GM15510 (cell line): ENCODE data around the gene ADGRG6.

ENCODE experiments used
- POLR2A ChIP-seq: IDR thresholded peaks from 3 replicates; pipeline ENCODE4 v1.6.1; 2011; ENCODE audit warnings: borderline replicate concordance; ENCODE audit not compliant: insufficient read length; ENCODE audit errors: extremely low read depth

ADGRG6 gene

DNA sequence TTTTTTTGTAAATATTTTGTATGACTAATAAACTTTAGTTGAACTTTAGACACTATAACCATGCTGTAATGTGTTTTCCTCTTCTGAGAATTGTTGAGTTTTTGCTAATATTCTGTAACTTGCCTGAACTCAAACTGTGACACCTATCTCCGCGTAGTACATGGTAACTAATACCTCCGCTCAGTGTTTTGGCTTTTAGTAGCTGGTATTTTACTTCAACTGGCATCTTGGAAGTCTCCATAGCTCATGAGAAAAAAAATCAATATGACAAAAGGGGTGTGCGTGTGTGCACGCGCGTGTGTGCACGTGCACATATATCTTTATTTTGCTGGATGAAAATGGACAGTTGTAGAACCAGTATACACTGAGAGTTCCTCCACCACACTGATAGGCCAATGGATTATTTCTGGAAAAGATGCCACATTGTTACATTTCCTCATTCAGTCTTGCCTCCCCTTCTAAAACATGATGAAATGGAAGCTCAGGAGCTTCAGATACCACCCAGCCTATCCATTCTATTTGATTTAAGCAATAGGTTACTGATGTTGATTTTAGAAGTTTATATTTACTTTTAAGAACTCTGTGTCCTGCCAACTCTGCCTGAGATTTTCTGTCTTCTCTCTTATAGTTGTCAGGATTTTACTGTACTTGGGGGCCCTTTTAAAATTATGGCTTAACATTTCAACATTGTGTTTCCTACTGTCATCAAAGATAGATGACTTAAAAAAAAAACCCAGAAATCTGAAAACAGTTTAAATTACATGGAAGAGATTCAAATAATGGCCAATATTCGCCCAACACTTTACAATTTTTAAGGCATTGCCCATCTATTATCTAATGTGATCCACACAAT, 16.3 kb upstream of the ADGRG6 start:
- TF ChIP-seq POLR2A: no peak

DNA sequence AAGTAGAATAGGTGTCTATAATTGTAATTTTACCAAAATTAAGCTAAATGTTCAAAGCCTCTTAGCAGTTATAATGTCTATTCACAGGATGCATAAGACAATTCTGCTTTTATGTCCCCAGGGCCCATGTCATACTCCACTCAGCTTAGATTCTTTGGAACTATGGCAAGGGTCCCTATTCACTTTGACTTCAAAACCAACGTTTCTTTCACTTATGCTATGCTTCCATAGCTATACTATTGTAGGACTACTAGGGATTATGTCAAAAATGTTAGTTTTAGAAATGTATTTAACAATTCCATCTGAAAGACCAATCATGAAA, 15.8 kb upstream of the ADGRG6 start:
- TF ChIP-seq POLR2A: no peak

DNA sequence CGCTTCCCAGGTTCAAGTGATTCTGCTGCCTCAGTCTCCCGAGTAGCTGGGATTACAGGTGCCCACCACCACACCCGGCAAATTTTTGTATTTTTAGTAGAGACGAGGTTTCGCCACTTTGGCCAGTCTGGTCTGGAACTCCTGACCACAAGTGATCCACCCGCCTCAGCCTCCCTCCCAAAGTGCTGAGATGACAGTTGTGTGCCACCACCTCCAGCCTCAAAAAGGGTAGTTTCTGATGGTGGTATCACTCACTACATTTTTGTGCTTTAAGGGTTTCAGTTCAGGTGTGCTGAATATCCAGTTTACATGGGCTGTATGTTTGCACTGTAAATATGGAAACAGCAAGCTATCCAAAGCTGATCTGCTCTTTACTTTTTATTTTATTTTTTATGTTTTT, 12.1 kb upstream of the ADGRG6 start:
- TF ChIP-seq POLR2A: no peak

DNA sequence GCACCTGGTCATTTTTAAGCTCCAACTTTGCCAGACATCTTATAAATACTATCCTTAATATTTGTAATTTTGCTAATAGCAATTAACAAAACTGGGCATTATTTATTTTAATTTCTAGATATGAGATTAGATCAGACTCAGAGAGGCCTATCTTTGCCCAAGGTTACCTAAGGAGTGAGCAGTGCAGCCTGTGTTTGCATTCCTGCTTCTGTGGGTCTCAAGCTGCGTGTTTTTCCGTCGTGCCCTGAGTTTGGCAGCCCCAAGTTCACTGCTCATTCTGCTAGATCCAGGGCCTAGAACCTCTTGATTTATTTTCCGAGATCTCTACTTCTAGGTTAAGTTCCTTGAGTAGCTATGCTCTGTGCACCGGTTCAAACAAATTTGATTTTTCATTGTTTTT, 11.0 kb upstream of the ADGRG6 start:
- no peak for TF ChIP-seq POLR2A

DNA sequence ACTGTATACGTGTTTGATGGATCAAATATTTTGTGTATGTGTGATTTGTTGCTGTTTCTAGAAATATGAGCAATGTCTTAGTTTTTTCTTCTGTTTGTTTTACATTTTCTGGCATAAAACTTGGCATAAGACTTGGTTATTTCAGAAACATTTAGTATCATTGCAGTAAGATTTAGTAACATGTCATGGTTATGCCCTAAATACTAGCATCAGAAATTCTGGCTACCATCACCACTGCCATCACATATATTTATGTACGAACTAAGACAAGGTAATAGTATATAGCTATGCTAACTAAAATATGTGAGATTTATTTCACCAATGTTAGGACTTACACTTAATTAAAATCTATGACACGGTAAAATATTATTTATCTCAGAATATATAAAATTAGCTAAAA, 10.3 kb upstream of the ADGRG6 start:
- no peak for TF ChIP-seq POLR2A

DNA sequence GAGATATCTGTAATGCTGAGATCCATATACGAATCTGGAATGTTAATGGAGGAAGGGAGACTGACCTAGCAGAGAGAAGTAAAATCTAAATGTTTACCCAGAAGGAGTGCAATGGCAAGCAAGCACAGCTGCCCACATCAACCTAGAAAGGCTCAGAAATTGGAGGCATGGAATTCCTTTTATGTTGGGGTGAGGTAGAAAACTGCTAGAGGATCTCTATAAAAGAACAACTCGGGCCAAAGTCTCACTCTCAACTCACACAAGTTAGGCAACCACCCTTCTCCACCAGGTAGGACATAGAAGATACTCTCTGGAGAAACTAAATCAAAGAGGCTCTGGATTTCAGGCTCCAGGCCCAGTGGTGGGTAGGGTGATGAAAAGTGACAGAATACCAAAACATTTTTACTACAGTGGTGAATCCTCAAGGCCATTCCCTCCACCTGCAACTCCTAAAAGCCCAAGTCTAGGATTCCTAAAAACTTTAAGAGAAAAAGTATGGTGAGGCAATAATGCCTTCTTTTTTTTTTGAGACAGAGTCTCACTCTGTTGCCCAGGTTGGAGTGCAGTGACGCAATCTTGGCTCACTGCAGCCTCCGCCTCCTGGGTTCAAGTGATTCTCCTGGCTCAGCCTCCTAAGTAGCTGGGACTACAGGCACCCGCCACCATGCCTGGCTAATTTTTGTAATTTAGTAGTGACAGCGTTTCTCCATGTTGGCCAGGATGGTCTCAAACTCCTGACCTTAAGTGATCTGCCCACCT, 9.5 kb upstream of the ADGRG6 start:
- no peak for TF ChIP-seq POLR2A

DNA sequence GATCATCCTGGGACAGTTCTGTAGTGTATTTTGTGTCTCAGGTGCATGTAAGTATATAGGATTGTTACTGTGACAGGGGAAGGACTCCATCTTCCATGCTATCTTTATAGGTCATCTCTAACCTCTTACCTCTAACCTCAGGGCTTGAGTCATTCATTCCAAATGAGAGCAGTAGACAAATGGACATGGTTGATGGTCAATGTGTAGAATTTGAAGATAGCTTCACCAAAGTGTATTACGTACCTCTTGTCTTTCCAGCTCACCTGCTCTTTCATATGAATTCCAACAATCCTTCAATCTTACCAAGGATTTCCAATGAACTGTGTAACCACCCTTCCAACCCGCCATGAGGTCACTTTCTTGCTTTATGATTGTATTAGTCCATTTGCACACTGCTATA, 8.7 kb upstream of the ADGRG6 start:
- TF ChIP-seq POLR2A: no peak

DNA sequence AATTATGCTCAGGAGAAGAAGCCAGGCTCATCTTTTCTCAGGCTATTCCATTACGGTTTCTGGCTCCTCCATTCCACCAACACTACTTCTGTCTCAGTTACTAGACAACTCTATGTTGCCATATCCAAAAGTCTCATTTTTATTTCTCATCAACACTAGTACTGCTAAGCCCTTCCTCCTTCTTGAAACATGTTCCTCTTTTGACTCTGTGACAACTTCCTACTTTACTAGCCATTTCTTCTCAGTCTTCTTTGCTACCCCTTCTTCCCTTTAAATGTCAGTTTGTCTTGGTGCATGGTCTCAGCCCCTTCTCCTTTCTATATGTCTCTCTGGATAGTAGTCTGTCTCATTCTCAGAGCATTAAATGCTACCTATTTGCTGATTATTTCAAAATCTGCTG, 7.1 kb upstream of the ADGRG6 start:
- no peak for TF ChIP-seq POLR2A

DNA sequence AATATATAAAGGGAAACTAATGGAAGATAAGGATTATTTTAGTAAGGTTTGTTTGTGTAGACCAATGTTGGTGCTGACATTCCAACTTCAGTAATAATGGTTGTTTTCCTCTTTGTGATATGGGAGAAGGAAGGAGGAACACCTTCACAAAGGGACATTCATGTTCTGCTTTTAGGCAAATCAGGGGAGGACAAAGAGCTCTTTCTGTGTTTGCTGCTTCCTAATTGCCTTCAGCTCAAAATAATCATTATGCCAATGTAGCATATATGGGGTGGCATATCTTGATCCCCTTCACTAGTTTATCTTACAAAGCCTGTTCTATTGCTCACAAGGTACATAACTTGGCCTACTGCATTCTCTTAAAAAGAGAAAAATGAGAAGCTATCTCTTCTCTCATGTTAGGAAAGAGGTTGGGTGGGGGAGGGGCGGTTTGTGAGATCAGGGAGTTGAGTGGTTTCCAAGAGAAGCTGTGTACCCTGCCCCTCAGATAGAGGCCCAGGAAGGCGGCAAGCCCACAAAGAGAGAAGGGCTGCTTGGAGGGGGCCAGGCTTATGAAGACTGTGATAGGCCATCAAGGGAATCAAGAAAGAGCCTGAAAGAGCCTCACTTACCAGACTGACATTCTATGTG, 4.7 kb upstream of the ADGRG6 start:
- no peak for TF ChIP-seq POLR2A

DNA sequence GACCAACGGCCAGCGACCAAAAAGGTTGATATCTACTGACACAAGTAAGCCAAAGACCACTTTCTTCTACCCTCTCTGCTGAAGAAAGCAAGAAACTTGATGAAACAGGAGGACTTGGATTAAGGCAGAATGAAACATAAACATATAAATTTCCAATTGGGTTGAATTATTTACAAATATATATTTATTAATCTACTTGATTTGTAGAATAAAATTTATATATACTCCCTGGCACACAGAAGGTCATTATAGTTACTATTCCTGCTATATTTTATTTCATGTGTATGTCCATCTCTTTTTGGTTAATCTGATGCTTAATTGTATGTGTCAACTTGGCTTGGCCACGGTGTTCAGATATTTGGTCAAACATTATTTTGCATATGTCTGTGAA, 4.2 kb upstream of the ADGRG6 start:
- TF ChIP-seq POLR2A: no peak

DNA sequence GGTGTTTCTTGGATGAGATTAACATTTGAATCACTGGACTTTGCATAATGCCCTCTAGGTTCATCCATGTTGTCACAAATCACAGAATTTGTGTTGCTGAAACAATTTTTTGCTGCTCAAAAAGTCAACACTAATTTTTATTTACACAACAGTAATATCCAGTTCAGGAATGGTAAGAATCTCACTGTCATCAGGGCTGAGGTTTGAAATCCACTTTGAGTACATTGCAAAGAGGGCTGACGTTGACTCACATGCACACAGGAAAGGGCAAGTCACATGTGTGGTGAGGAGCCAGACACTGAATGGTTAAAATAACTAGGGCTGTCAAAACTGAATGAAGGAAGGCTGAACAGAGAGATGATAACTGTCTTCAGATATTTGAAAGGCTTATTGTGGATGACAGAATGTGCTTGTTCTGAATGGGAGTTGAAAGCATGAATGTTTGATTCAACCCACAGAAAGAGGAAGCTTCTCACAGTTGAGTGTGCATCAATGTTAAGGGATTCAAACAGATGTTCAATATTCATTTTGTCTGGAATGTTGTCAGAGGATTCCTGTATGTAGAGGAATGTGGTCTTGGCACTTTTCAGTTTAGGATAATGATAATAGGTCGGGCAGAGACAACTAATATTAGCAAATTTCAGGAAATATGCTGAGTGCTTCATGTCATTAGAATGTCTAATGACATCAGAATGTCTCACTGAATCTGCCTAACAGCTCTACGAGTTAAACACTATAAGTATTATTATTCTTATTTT, 3.6 kb upstream of the ADGRG6 start:
- no peak for TF ChIP-seq POLR2A

DNA sequence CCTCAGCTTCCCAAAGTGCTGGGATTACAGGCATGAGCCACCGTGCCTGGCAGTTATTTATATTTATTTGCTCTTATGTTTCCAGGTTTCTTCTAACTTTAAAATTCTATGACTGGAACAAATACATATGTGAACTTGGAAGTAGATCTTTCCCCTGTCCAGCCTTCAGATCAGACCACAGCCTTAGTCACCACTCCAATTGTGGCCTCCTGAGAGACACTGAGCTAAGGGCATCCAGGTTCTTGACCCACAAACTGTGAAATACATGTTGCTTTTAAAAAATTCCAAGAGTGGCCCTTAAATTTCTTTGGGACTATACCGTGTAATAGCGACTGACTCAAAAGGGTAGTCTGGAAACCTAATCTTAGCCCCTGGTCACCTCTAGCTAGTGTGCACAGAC, 1.5 kb upstream of the ADGRG6 start:
- no peak for TF ChIP-seq POLR2A

DNA sequence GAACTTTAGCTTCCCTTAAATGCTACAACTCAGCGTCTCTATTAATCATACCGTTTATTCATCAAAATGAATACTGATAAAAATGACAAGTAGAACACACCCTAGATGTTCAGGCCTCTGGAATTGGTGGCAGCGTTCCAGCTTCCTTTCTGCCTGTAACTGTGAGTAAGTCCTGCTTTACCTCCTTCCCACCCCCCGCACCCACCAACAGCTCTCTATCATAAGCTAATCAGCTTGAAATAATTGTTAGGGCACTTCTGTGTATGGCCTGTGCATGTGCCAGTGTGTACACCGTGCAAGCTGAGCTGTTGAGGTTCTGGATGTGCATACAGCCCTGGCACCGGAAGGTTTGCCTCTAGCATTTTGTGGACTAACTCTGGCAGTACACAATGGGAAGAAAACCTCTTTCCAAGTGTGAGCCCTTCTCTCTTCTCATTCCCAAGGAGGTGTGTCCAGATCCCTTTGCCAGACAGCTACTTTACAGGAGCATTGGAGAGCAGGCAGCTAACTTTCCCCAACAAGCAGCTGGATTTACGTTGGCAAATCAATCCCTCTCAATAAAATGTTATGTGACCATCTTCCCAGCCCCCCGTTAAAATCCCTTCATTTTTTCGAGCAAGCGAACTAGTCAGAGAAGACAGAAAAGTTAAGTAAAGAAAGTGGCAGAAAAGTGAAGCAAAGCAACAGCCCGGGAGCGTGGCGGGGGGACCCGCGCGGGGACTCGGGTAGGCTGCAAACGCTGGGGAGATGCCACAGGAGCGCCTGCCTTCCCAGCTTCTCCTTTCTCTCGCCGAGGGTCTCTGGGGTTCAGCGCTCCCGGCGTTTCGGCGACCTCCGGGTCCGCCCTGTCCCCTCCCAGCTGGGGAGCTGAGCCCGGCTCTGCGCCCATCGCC, 803 bp upstream of the ADGRG6 start:
- no peak for TF ChIP-seq POLR2A
